ENCODE results near the gene COPA.
"Not testable (repeated sequence)": the region's sequence is repeated elsewhere in the genome, so short reads cannot be mapped to it uniquely, and the experiment has no call there.

The COPA gene
- total RNA-seq = 248 to 262 reads per million in 2 donors

DNA sequence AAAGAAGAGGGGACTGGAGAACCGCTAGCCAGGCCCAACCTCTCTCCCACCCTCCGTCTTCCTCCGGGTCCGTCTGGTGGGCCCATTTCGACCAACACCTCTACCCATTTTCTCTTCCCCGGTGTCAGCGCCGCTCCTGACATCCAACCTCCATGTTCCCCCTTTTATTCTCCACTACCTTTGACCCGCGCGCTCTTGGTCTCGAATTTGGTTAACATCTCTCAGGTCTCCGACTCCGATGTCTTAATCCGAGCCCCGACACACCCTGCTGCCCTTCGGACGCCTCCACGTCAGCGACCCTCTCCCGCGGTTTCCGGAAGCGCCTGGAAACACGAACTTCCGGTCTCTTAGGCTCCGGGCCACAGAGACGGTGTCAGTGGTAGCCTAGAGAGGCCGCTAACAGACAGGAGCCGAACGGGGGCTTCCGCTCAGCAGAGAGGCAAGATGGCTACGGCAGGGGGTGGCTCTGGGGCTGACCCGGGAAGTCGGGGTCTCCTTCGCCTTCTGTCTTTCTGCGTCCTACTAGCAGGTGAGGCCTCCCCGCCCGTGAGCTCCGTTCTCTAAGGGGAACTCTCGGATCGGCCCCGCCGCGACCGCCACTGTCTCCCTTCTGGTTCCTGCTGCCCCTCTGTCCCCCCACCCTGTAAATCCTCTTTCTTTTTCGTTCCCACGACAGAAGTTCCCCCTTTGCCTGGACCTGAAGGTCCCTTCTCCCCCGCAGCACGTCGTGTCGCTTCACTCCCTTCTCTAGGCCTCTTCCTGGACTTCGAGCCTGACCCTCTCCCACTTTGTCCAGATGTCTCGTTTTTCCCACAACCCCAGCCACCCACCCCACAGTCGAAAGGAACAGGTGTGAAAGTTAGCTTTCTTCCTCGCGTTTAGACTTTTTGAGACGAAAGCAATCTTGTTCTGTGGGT is at the start of gene COPA, which contains the start of gene NCSTN:
Gene COPA (minus strand): TSS at position 298 of the 917 bp plus-strand sequence. CDS start 80 bp downstream, at position 218.
Gene NCSTN (plus strand): TSS at position 431 of the 917 bp plus-strand sequence. CDS start 14 bp downstream, at position 445.
- peak; percentile 56 for DNase-seq

GRCh38 chr1:160388406-160388805 is 45.4 kb upstream of the COPA start:
- not testable (repeated sequence) for DNase-seq

GRCh38 chr1:160384812-160385211 is 41.8 kb upstream of the COPA start:
- not testable (repeated sequence) for DNase-seq

DNA sequence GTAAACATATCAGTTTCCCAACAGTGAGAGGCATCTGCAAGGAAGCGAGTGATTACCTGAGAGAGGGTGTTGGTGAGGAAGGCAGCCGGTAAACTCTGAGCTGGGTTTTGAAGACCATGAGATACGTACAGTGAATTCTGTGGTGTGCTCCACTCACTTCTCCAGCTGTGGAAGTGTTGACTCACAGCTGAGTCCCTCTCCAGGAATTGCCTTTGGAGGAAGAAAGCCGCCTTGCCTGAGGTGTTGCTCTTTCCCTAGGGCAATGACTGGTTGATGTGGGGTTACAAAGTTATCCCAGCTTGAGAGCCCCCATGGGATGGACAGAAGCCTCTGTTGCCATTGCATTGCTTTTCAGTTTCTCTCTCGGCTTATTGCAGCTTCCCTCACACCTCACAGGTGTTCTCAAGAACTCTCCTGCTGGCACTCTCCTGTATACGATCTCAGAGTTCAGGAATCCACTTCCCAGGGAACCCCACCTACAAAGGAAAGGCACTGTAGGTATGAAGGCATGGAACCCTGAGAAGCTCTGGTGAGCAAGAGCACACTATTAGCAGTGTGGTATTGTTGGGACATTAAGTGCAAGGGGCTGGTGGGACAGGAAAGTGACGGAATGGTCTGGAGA is 34.6 kb upstream of the COPA start:
- no peak for DNase-seq

GRCh38 chr1:160376525-160377131 is 33.6 kb upstream of the COPA start:
- no peak for DNase-seq

DNA sequence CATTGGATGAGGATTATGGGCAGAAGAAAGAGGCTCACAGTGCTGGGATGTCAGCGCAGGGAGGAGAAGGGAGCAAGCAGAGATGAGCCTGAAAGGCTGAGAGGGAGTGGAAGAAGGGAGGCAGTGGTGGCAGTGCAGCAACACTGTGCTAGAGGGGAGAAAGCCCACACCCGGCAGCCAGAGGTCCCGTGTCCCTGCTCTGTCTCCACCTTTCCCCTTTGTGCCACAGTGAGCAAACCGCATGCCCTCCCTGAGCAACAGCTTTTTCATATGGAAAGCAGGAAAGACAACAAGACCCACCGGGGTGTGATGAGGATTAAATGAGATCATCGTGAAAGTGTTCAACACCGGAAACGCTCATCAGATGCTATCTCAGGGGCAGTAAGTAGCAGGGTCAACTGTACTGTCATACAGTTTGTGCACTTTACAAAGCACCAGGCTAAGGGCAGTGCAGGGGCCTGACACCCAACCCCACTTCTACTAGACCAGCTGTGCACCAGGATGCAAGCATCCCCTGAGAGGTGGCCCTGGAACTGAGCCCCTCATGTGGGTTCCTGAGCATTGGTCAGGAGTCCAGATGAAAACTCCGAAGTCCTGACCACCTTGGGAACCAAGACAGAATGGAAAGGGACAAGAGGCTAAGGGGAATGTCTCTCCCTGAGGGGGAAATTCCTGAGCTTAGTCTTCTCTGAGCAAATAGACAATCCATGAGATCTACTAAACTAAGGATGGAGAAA is 32.9 kb upstream of the COPA start:
- DNase-seq = no peak

- DNase-seq = no peak
Measured at GRCh38 chr1:160374306-160375110, 31.5 kb upstream of the COPA start.

GRCh38 chr1:160373696-160374095 is 30.6 kb upstream of the COPA start:
- DNase-seq = no peak

GRCh38 chr1:160371756-160372155 is 28.7 kb upstream of the COPA start:
- DNase-seq = no peak

- DNase-seq = no peak
Measured at GRCh38 chr1:160371346-160371631, 28.2 kb upstream of the COPA start.

- no peak for DNase-seq
Measured at GRCh38 chr1:160370561-160371345, 27.7 kb upstream of the COPA start.

GRCh38 chr1:160369087-160369486 is 26.0 kb upstream of the COPA start:
- DNase-seq = no peak

DNA sequence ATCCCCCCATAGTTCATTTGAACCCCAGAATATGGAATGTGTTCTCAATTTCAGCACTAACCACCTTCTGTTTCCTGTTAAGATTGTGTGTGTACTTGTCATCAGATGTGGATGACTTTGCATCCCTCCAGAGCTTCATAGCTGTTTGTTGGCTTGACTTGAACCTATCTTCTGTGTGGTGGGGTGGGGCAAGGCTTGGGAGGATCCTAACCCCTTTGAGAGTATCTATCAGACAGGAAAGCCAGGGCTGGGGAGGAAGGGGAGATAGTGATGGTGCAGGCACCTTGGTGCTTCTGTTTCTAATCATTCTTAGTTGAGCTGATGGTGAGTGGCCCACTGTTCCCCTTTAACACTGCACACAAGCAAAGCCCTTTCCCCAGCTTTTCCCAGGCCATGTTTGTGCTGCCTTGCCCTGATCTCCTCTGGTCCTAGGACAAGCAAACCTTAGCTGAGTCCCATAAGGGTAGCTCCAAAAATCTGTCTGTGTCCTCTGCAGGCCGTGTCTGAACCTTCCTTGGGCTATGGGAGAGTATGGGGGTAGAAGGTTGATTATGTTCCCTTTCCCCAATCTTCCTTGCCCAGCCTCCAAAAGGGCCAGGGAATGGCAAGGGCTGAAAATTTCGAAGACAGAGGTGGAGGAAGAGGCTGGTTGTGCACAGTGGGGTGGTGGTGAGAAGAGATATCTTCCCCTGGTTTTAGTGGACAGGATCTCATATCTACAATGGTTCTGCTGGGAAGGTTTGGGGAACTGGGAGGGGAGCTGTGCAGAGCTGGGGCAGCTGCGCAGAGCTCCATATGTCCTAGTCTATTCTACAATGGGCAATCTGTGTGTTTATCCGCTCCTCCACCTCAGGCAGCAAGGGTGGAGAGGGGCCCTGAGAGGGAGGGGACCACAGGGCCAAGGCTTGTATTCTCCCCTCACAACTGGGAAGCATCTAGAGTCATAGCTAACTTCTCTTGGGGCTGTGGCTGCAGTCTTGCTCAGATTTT is 25.2 kb upstream of the COPA start:
- no peak for DNase-seq

- no peak for DNase-seq
Measured at GRCh38 chr1:160367516-160367900, 24.5 kb upstream of the COPA start.

DNA sequence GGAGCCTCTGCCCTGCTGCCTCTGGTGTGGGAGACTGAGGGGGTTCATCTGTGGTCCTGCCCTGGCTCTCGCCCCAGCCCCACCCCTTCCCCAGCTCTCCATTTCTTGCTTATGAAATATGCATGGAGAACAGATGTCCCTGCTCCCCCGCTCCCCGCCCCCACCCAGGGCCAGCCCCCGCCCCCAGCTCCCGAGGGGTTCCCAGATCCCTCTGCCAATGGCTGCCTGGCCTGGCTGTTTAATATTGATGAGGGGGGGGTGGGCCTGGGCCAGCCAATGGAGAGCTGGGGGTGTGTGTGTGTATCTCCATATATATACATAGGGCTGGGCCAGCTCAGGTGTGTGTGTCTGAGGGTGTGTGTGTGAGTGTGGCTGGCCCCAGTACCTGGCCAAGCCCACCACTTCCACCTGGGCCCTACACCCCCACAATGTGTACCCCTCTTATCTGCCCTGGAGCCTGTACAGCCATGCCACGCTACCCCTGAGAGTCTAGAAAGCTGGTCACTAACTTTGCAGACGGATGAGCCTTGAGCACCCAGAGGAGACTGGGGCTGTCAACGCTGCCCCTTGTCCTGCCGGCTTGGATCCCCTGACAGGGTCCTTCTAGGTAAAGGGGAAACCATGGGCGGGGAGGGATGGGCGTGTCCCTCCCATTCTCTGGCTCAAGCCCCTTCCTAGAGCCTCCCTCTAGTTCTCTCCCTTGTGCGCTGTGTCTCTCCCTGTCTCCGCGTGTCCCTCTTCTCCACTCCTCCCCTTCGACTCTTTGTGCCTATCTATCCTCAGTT is 23.9 kb upstream of the COPA start, which contains the start of gene NHLH1:
Gene NHLH1 (plus strand): TSS at position 341 of the 785 bp plus-strand sequence. CDS start 3,661 bp downstream, outside the sequence.
- no peak for DNase-seq

GRCh38 chr1:160365325-160365724 is 22.3 kb upstream of the COPA start:
- no peak for DNase-seq

DNA sequence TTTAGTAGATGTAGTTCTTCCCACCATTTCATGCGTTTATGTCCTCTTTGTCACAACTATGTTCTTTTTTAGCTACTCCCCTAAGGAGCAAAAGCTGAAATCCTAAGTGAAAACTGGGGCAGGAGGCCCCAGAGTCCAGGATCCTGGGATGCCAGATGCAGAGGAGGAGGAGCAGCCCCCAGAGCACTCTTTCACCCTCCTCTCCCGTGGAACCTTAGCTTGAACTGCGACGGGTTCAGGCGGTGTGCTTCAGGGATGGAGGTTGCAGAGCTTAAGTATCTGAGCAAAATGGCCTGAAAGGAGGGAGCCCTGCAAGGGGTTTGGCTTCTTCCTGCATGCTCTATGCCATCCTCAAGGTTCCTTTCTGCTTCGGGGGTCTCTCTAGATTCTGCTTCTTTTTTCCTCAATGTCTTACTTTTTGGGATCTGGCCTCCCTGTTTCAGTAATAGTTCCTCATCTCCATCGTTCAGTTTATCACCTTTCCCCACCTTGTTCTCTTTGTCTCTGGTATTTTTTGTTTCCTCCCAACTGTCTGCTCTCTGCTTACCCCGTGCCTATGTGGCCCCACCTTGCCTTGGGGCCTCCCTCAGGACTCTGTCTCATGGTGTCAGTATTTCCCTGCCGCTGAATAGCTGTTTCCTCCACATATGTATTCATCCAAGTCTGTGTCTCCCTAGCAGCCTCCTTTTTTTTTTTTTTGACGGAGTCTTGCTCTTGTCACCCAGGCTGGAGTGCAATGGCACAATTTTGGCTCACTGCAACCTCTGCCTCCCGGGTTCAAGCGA is 21.1 kb upstream of the COPA start:
- no peak for DNase-seq

- DNase-seq = no peak
Measured at GRCh38 chr1:160363010-160363409, 20.0 kb upstream of the COPA start.
